Stimulated activated CD8-positive, alpha-beta memory T cell treated with anti-CD3 and anti-CD28 coated beads, Interleukin-4, amount 100 ng/mL, for 48 hours (primary cell): ENCODE results near the gene ANGPTL3.

Experiments
- DNase-seq: peaks from one replicate; pipeline ENCODE4 v3.0.0-alpha.2; 2020

The ANGPTL3 gene

GRCh38 chr1:62637392-62638105 lies 40.2 kb downstream of the ANGPTL3 start:
- no peak for DNase-seq

GRCh38 chr1:62643283-62643682 lies 46.0 kb downstream of the ANGPTL3 start:
- DNase-seq = no peak

GRCh38 chr1:62652387-62652786 lies 55.1 kb downstream of the ANGPTL3 start:
- no peak for DNase-seq

GRCh38 chr1:62654744-62655143 lies 57.4 kb downstream of the ANGPTL3 start:
- DNase-seq = no peak
